HepG2 (cell line): Measurements from ENCODE around the gene PROC. TPM values are rescaled to one million over a fixed set of nuclear protein-coding genes. Genes with fewer than 3 reads are reported as not detected.

Experiments
- ATAC-seq: fragments of 200-7000 bp; cut with Tn5 transposase; 3 replicates; pipeline ENCODE4 v1.9.1; 2020; ENCODE audit warnings: mild to moderate bottlenecking, moderate library complexity
- BruUV-seq: library from RNA; stranded (reverse); fragments of 400-500 nt; replicated peaks from 2 replicates; lab custom pipeline; 2021; lab: Mats Ljungman, UMichigan
- CTCF ChIA-PET: fragments of 300-600 bp; formaldehyde crosslinking; extraction: SDS; loops from one replicate; lab custom pipeline; 2021; ENCODE audit warnings: low total read pairs, inconsistent platforms, low intra/inter-chr PET ratio; lab: Yijun Ruan, JAX
- POLR2A ChIA-PET: fragments of 350-600 bp; sonication (Branson Sonifier 250); formaldehyde crosslinking; loops from one replicate; lab custom pipeline; 2020; ENCODE audit warnings: antibody characterized with exemption, inconsistent platforms; lab: Yijun Ruan, JAX
- DNase-seq: peaks from one replicate; pipeline ENCODE4 v3.0.0-alpha.2; 2015; ENCODE audit warnings: low spot score
- FAIRE-seq: peaks from 3 replicates; lab custom pipeline; 2011; peaks lifted over from hg19 to GRCh38; lab: Jason Lieb, UNC
- H2AFZ ChIP-seq: one replicate; pipeline ENCODE4 v1.6.1; 2011; ENCODE audit warnings: low read length, inconsistent platforms
- H3K27ac ChIP-seq: fragments of 300-600 bp; 3 replicates; pipeline ENCODE4 v1.8.0; 2011; ENCODE audit warnings: mixed run types, mild to moderate bottlenecking, mixed read lengths, low read length, inconsistent platforms; ENCODE audit not compliant: insufficient read depth; ENCODE audit errors: extremely low read length
- H3K27me3 ChIP-seq, 2 experiments: fragments of 200-600 bp in 1 of 2; 2 replicates in 1 of 2; 3 replicates in 1 of 2; pipeline versions ENCODE4 v1.6.0 to v1.8.0; 2011; ENCODE audit warnings: low read length in 2 of 2, mild to moderate bottlenecking in 2 of 2, moderate library complexity in 2 of 2, inconsistent platforms in 1 of 2; ENCODE audit not compliant: insufficient read depth in 2 of 2, control insufficient read depth in 1 of 2
- H3K36me3 ChIP-seq, 2 experiments: fragments of 200-600 bp in 1 of 2; replicated peaks in 1 of 2; 2 replicates in 1 of 2; 3 replicates in 1 of 2; pipeline versions ENCODE4 v1.5.1 to v1.8.0; 2011; ENCODE audit warnings: low read length in 2 of 2, inconsistent platforms in 1 of 2; ENCODE audit not compliant: insufficient read depth in 2 of 2, control insufficient read depth in 1 of 2
- H3K4me1 ChIP-seq: 2 replicates; pipeline ENCODE4 v1.5.1; 2012; ENCODE audit warnings: low read length, inconsistent platforms; ENCODE audit not compliant: insufficient read depth
- H3K4me2 ChIP-seq: 2 replicates; pipeline ENCODE4 v1.6.0; 2011; ENCODE audit warnings: low read depth, low read length, inconsistent platforms
- H3K4me3 ChIP-seq, 3 experiments: fragments of 200-600 bp in 1 of 3; sonication (generic), shearing (Covaris generic) in 1 of 3; replicated peaks in 1 of 3; 2 replicates each; pipeline ENCODE4 v1.5.1; 2011 to 2016; ENCODE audit warnings: low read length in 3 of 3, inconsistent platforms in 2 of 3, low read depth in 2 of 3, mild to moderate bottlenecking in 2 of 3, control low read depth in 1 of 3, mixed read lengths in 1 of 3; ENCODE audit not compliant: insufficient read depth in 1 of 3
- H3K79me2 ChIP-seq: one replicate; pipeline ENCODE4 v1.6.1; 2011; ENCODE audit warnings: low read length, inconsistent platforms; ENCODE audit not compliant: insufficient read depth
- H3K9ac ChIP-seq: 2 replicates; pipeline ENCODE4 v1.6.0; 2011; ENCODE audit warnings: mild to moderate bottlenecking, low read depth, low read length, inconsistent platforms; ENCODE audit not compliant: insufficient read depth
- H3K9me3 ChIP-seq: 2 replicates; pipeline ENCODE4 v1.5.1; 2012; ENCODE audit warnings: mild to moderate bottlenecking, low read length
- H4K20me1 ChIP-seq: 2 replicates; pipeline ENCODE4 v1.6.0; 2011; ENCODE audit warnings: inconsistent platforms, mild to moderate bottlenecking, low read length, moderate library complexity; ENCODE audit not compliant: insufficient read depth
- EEA1 ChIP-seq: sonication (generic); formaldehyde crosslinking; IDR thresholded peaks from 2 replicates; pipeline ENCODE4 v1.5.1; 2020; ENCODE audit warnings: mild to moderate bottlenecking, missing genetic modification reagents, borderline replicate concordance
- NFYC ChIP-seq: IDR thresholded peaks from 2 replicates; pipeline ENCODE4 v1.6.1; 2016; ENCODE audit warnings: missing genetic modification reagents, missing compliant biosample characterization
- SOX13 ChIP-seq, 3 experiments: fragments of 450-650 bp in 1 of 3; sonication (generic) in 1 of 3; formaldehyde crosslinking in 1 of 3; IDR thresholded peaks in 2 of 3; conservative IDR thresholded peaks in 1 of 3; 2 replicates each; pipeline versions ENCODE4 v1.5.0 to v1.6.1; 2016 to 2020; ENCODE audit warnings: antibody characterized with exemption in 1 of 3, mild to moderate bottlenecking in 1 of 3, missing compliant biosample characterization in 1 of 3, missing genetic modification reagents in 1 of 3, moderate library complexity in 1 of 3
- ZNF138 ChIP-seq: sonication (generic); formaldehyde crosslinking; IDR thresholded peaks from 2 replicates; pipeline ENCODE4 v1.5.0; 2020; ENCODE audit warnings: mild to moderate bottlenecking, low read depth, missing genetic modification reagents
- ZNF709 ChIP-seq: sonication (generic); formaldehyde crosslinking; IDR thresholded peaks from 2 replicates; pipeline ENCODE4 v1.5.0; 2020; ENCODE audit warnings: mild to moderate bottlenecking, missing genetic modification reagents
- ZNF737 ChIP-seq: sonication (generic); formaldehyde crosslinking; IDR thresholded peaks from 2 replicates; pipeline ENCODE4 v1.5.0; 2020; ENCODE audit warnings: missing genetic modification reagents, mild to moderate bottlenecking, borderline replicate concordance
- WGBS: methylation state at CpG from one replicate; pipeline ENCODE4 v1.1.6; 2017; ENCODE audit warnings: low lambda C conversion rate; 5-methylcytosine and 5-hydroxymethylcytosine counted together
- in situ Hi-C: cut with HindIII; loops from 2 replicates; pipeline ENCODE4 v1.10.0; 2017; ENCODE audit warnings: low pct_unique_long_range_greater_than_20kb; ENCODE audit not compliant: extremely low pct_ligation_motif_present
- intact Hi-C: fragments of 100-400 bp; cut with micrococcal nuclease; formaldehyde crosslinking; loops from one replicate; pipeline ENCODE4 v1.10.0; 2022; ENCODE audit not compliant: unreplicated experiment
- polyA plus RNA-seq, 8 experiments: library from polyadenylated mRNA; depleted of rRNA in 3 of 8; stranded (reverse) in 7 of 8; unstranded in 1 of 8; fragments of >200 nt; fragmentation: Illumina TruSeq in 4 of 8; extraction: Trizol in 4 of 8; gene quantifications; 2 replicates each; pipeline versions ENCODE4 v1.2.1 to v1.2.3, GENCODE V29; 2011 to 2016; ENCODE audit warnings: low read depth in 4 of 8, missing spikeins in 1 of 8, mixed read lengths in 1 of 8; ENCODE audit not compliant: insufficient read depth in 1 of 8
- total RNA-seq, 5 experiments: library from RNA; depleted of rRNA; stranded (reverse); fragments of >200 nt; fragmentation: Illumina TruSeq; extraction: Trizol; gene quantifications; 2 replicates each; pipeline ENCODE4 v1.2.3, GENCODE V29; 2016; ENCODE audit warnings: low read depth in 1 of 5
- TF ChIP-seq, protein P1 (sequence below): sonication (generic); formaldehyde crosslinking; IDR thresholded peaks from 2 replicates; pipeline ENCODE4 v1.8.0; 2022; ENCODE audit warnings: missing genetic modification reagents, mild to moderate bottlenecking, borderline replicate concordance

Gene PROC
- total and polyA plus RNA-seq, 2 of the 13 experiments (the other 11 are each of a cell fraction or from before 2014, with no cell fraction given): 134 to 185 TPM

DNA sequence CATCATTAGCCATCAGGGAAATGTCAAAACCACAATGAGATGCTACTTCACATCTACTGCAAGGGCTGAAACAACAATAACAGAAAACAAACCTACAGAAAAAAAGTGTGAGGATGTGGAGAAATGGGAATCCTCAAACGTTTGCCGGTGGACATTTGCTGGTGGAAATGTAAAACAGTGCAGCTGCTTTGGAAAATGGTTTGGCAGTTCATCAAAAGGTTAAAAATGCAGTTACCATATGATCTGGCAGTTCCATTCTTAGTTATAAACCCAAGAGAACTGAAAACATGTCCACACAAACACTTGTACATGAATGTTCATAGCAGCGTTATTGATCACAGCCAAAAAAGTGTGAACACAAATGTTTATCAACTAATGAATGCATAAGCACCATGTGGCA, 44.2 kb downstream of the PROC start:
- Histone ChIP-seq H3K9me3 (no peaks in the 10 kb centered on the region), H2AFZ (no peak overlapping the region), H3K4me1 (peaks cover 24% of the 10 kb centered on the region), H3K4me2 (no peak overlapping the region), H4K20me1 (no peaks in the 10 kb centered on the region), H3K36me3 (no peaks in the 10 kb centered on the region), H3K4me3 (no peak overlapping the region), H3K27ac (no peak overlapping the region), H3K27me3 (no peaks in the 10 kb centered on the region), H3K79me2 (no peaks in the 10 kb centered on the region), H3K9ac (no peak overlapping the region)
- 80% methylated on average over 3 of the region's 3 CpGs for WGBS
- CTCF ChIA-PET: no interaction called here
- FAIRE-seq: no peak
- no TSS peak for BruUV-seq
- DNase-seq: no peak
- POLR2A ChIA-PET: no interaction called here
- in situ Hi-C loops (no loop called here), intact Hi-C loops (no loop called here)
- no peak for ATAC-seq
- TF ChIP-seq, protein P1, sequence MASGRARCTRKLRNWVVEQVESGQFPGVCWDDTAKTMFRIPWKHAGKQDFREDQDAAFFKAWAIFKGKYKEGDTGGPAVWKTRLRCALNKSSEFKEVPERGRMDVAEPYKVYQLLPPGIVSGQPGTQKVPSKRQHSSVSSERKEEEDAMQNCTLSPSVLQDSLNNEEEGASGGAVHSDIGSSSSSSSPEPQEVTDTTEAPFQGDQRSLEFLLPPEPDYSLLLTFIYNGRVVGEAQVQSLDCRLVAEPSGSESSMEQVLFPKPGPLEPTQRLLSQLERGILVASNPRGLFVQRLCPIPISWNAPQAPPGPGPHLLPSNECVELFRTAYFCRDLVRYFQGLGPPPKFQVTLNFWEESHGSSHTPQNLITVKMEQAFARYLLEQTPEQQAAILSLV: no peak
- TF ChIP-seq NFYC (CRISPR knock-in tag) (no peak), ZNF737 (CRISPR knock-in tag) (no peak), ZNF709 (CRISPR knock-in tag) (no peak), ZNF138 (CRISPR knock-in tag) (no peak), EEA1 (CRISPR knock-in tag) (no peak), SOX13 (IDR thresholded peaks at IDR 0.05) (no peak), SOX13 (CRISPR knock-in tag; conservative IDR thresholded peaks at IDR 0.05 in 1 of 2, IDR thresholded peaks at IDR 0.05 in 1 of 2) (no peak)
